HG03159 (cell line): ENCODE measurements around the gene NXF1.
"Not testable (repeated sequence)": the region's sequence is repeated elsewhere in the genome, so short reads cannot be mapped to it uniquely, and the experiment has no call there.

ENCODE experiments used
- ATAC-seq: cut with Tn5 transposase; IDR thresholded peaks from one replicate; pipeline ENCODE4 v1.9.1; 2021; ENCODE audit warnings: mild to moderate bottlenecking, moderate library complexity; ENCODE audit not compliant: unreplicated experiment

NXF1 gene

DNA sequence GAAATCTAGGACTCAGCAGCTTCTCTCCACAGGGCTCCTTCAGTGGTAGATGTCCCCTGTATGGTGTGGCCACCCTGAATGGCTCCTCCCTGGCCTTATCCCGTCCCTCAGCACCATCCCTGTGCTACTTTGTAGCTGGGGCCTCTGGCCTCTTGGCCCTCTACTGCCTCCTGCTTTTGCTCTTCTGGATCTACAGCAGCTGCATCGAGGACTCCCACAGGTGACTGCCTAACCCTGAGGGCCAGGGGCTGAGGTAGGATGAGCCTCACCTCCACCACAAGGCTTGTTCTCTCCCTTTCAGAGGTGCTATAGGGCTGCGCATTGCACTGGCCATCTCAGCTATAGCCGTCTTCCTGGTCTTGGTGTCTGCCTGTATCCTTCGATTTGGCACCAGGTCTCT lies 16.2 kb downstream of the NXF1 start:
- no peak for ATAC-seq

DNA sequence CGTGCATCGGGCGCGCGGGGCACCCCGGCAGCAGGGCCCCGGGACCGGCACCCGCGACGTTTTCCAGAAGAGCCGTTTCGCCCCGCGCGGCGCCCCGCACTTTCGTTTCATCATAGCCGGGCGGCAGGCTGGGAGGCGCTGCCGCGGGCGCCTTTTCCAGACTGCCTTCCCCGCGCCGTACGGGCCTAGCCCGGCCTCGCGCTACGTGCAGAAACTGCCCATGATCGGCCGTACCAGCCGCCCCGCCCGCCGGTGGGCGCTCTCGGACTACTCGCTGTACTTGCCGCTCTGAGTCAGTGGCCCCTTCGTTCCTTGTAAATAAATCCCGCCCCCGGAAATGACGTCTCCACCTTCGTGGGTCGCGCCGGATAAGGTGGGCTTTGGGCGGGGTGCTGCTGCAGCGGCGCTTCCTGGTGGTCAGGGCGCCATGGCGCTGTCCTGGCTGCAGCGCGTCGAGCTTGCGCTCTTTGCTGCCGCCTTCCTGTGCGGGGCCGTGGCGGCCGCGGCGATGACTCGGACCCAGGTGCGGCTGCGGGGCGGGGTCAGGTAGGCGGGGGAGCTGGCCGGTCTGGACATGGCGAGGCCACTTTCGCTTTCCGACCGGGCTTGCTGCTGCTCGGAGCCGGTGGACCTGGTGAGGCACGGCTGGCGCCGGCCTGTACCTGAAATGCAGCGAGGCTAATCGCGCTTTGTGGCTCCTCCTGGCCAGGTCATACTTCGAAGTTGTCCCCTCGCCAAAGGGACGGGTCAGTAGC lies 18.1 kb downstream of the NXF1 start, which contains the start of gene TMEM179B:
TSS of gene TMEM179B (plus strand) at position 398 of the 755 bp plus-strand sequence. CDS start at position 428, 30 bp downstream.
- peak; percentile 71 for ATAC-seq

DNA sequence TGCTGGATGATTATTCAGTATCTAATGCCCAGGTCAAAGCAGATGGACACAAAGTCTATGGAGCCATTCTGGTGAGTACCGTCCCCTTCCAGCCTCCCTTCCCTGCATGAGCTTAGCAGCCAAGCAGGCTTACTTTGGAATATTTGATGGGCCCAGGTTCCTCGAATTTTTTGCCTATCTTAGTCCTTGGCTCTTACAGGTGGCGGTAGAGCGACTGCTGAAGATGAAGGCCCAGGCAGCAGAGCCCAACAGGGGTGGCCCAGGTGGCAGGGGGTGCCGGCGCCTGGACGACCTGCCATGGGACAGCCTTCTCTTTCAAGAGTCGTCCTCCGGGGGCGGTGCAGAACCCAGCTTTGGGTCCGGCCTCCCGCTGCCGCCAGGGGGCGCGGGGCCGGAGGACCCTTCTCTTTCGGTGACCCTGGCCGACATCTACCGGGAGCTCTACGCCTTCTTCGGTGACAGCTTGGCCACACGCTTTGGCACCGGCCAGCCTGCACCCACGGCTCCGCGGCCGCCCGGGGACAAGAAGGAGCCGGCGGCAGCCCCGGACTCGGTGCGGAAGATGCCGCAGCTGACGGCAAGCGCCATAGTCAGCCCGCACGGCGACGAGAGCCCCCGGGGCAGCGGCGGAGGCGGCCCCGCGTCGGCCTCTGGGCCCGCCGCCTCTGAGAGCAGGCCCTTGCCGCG lies 18.8 kb downstream of the NXF1 start:
- peak; percentile 50 for ATAC-seq

GRCh38 chr11:62782753-62783152 lies 22.5 kb downstream of the NXF1 start:
- no peak for ATAC-seq

- ATAC-seq = no peak
Measured at GRCh38 chr11:62778441-62778840, 26.8 kb downstream of the NXF1 start.

GRCh38 chr11:62777389-62777788 lies 27.9 kb downstream of the NXF1 start:
- ATAC-seq = no peak

DNA sequence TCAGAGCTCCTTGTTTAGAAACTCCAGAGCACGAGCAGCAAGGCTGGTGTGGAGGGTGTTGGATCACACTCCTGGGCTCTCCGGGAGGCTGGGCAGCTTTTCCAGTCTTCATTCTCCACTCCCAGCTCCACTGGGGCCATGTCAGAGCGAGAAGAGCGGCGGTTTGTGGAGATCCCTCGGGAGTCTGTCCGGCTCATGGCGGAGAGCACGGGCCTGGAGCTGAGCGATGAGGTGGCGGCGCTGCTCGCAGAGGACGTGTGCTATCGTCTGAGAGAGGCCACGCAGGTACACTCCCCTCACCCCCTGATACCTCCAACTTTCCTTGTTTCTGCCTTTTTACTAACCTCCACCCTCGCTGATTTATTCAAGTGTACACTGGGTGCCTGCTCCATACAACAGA lies 29.6 kb downstream of the NXF1 start:
- ATAC-seq = no peak

GRCh38 chr11:62774407-62774806 lies 30.8 kb downstream of the NXF1 start:
- no peak for ATAC-seq

- peak; percentile 78 for ATAC-seq
Measured at GRCh38 chr11:62771144-62772021, 33.9 kb downstream of the NXF1 start, which contains the start of gene TAF6L. TAF6L (plus strand) TSS chr11:62771396; CDS start chr11:62775784, 4,388 bp downstream.

GRCh38 chr11:62770778-62771143 lies 34.5 kb downstream of the NXF1 start:
- ATAC-seq = no peak

- not testable (repeated sequence) for ATAC-seq
Measured at GRCh38 chr11:62760867-62761227, 44.4 kb downstream of the NXF1 start.

DNA sequence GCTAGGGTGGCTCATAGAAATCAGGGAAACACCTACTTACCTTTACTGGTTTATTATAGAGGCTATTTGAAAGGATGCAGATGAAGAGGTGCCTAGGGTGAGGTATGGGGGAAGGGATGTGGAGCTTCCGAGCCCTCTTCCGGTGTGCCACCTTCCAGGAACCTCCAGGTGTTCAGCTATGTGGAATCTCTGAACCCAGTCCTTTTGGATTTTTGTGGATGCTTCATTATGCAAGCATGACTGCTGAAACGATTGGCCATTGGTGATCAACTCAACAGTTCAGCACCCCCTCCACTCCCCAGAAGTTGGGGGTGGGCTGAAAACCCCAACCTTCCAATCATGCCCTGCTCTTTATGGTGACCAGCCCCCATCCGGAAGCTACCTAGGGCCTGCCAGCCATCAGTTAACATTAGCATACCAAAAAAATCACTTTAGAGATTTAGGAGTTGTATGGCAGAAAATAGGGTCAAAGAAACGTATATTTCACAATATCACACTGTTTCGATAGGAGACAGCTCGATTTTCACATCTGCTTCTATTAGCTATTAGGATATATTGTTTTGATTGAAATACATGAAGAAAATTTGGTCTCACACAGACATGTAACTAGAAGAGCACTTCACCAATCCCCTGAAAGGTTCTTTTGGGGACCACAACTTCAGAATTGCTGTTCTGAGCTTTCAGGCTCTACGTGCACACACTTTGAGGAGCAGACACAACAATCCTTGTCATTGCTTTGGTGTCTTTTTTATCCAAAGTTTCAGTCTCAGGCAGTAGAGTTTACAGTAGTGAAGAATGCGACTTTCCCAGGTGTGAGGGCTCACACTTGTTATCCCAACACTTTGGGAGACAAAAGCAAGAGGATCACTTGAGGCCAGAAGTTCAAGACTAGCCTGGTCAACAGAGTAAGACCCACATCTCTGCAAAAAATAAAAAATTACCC lies 47.1 kb downstream of the NXF1 start:
- no peak for ATAC-seq

- no peak for ATAC-seq
Measured at GRCh38 chr11:62755086-62755615, 50.1 kb downstream of the NXF1 start.

DNA sequence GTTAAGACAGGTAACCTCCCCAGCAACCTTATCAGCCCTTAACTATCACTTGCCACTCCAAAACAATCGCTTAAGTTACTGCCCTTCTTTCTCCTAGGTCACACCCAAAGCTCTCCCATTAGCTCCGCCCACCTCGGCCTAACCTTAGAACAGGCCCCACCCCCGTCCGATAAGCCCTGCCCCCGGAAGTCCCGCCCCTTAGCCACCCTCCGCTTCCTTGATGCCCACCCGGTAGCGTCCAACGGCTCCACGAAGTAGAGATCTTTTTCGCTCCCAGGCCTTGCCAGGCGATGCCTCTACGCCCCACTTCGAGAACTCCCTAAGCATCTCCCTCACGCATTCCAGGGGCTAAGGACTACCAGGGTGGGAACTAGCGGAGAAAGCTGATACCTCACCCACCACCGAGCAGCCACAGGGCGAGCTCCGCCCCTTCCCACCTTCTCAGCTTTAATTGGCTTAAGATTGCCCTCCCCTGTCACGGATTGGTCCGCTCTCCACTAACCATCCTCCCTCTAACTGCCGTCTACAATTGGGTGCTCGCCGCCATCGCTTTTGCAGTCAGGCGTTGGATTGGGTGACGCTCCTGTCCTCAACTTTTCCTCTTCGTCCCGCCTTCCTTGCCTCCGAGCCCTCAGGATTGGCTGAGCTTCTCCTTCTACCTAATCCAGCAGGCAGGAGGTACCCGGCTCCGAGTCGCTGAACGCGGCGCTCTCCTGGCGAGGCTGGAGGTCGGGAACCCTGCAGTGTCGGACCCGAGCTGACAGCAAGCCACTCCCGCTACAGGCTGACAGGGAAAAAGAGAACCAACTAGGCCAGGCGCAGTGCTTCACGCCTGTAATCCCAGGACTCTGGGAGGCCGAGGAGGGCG lies 51.3 kb downstream of the NXF1 start, which contains the start of gene ZBTB3:
TSS of gene ZBTB3 (minus strand) at position 425 of the 868 bp plus-strand sequence. CDS start 496 bp downstream, outside the sequence.
- ATAC-seq = peak; percentile 94

DNA sequence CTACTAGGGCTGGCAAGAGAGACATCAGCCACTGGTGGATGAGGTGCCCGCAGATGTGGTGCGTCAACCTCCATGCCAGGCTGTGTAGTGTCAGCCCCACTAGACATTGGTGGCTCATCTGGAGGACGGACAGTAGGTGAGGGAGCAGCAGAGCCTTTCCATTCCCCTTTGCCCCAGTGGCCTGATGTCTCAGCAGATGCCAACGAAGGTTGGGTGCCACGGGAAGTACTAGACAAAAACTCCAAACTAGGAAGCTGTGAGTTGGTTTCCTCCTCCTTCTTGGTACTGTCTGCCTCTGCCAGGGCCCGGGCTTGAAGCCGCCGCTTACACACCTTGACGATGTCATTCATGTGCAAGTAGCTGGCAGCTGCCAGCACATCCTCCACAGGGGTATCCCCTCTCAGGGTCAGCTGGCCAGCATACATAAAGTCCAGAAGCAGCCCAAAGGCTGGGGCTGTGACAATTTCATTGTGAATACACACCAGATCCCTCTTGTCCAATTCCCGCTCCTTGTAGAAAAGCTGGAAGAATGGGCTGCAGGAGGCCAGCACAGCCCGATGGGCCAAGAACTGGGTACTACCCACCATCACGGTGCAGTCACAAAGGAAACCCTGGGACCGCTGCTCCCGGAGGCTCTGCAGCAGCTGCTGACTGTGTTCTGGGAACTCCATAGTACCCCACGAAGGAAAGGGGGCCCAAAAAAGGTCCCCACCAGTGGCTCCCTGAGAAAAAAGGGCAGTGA lies 52.1 kb downstream of the NXF1 start:
- no peak for ATAC-seq

DNA sequence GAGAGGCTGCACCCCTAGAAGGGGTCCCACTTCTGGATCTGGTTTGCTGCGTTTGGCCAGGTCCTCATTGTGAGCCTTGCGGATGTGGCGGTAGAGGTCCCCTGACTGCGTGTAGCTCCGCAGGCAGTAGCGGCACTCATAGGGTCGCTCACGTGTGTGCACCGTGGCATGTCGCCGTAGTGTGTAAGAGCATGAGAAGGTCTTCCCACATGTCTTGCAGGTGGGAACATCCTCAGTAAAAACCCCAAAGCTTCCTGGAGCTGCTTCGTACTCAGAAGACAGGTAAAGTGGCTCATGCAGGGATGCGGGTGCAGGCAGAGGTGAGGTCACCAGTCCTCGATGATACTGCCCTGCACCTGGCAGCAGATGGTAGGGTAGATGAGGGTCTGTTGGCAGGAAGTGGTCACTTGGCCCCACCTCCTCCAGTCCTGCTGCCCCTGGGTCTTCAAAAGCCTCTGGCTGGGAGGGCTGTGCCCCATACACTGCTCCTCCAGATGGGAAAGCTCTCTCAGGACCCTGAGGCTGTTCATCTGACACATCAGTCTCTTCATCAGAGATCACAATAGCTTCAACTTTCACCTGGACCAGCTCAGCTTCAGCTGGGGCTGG lies 53.0 kb downstream of the NXF1 start:
- no peak for ATAC-seq

GRCh38 chr11:62749931-62750330 lies 55.3 kb downstream of the NXF1 start:
- not testable (repeated sequence) for ATAC-seq
